ENCODE data around the gene RAMP3. TPM values are rescaled to one million over a fixed set of nuclear protein-coding genes. Genes with fewer than 3 reads are reported as not detected.
"Not testable (repeated sequence)": the region's sequence is repeated elsewhere in the genome, so short reads cannot be mapped to it uniquely, and the experiment has no call there.

Gene RAMP3
- total and polyA plus RNA-seq, 2 donors (not counting 1 experiment from before 2014, with no cell fraction given), result not detected

DNA sequence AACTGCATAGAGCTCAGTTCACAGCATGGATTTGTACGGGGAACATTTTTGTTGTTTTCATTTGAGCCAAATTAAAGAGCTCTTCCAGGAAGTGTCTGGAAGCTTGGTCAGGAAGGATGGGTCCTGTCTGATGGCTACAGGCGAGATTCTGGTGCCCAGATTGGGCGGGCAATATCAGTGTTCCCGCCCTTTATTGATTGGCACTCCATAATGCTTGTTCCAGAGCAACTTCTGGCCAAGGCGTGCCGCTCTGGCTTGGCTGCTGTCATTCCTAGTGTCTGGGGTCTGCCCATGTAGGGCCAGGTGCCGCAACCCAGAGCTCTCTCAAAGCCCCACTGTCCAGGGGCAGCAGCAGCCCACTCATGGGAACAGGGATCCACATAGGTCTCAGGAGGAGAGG, 45.9 kb downstream of the RAMP3 start:
- Mint-ChIP-seq H3K9me3 (ENCODE audit: insufficient read depth) (no peaks in the 10 kb centered on the region), H3K27ac (no peak overlapping the region), H3K4me3 (no peak overlapping the region), H3K4me1 (peaks cover 15% of the 10 kb centered on the region), H3K27me3 (peaks cover 18% of the 10 kb centered on the region)
- TF ChIP-seq EZH2 (IDR thresholded peaks at IDR 0.05; ENCODE audit: borderline replicate concordance, insufficient read depth, low read depth, low read length, poor library complexity, severe bottlenecking), result no peak
- TF ChIP-seq, protein P1, sequence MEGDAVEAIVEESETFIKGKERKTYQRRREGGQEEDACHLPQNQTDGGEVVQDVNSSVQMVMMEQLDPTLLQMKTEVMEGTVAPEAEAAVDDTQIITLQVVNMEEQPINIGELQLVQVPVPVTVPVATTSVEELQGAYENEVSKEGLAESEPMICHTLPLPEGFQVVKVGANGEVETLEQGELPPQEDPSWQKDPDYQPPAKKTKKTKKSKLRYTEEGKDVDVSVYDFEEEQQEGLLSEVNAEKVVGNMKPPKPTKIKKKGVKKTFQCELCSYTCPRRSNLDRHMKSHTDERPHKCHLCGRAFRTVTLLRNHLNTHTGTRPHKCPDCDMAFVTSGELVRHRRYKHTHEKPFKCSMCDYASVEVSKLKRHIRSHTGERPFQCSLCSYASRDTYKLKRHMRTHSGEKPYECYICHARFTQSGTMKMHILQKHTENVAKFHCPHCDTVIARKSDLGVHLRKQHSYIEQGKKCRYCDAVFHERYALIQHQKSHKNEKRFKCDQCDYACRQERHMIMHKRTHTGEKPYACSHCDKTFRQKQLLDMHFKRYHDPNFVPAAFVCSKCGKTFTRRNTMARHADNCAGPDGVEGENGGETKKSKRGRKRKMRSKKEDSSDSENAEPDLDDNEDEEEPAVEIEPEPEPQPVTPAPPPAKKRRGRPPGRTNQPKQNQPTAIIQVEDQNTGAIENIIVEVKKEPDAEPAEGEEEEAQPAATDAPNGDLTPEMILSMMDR (IDR thresholded peaks at IDR 0.05), result no peak
- H3K79me2 ChIP-seq (ENCODE audit: control insufficient read depth, insufficient read depth, low read length), result no peaks in the 10 kb centered on the region
- H3K27ac ChIP-seq (ENCODE audit: low read length in 2 of 2), result no peak overlapping the region
- ChIA-PET POLR2A (no interaction called here), CTCF (no interaction called here)
- ATAC-seq (ENCODE audit: low read depth) (no peak), DNase-seq (no peak)
- no peak overlapping the region for H3K4me3 ChIP-seq (ENCODE audit: control extremely low read depth in 1 of 5, extremely low read depth in 1 of 5, insufficient read depth in 1 of 5, low read depth in 2 of 5, low read length in 4 of 5)
- H3K27me3 ChIP-seq (replicated peaks in 1 of 4; ENCODE audit: control extremely low read depth in 1 of 4, control insufficient read depth in 3 of 4, insufficient read depth in 4 of 4, low read length in 3 of 4), result peaks cover 0 to 4% (median 1%) of the 10 kb centered on the region in 4 experiments
- H3K4me2 ChIP-seq (replicated peaks; ENCODE audit: low read depth, low read length, poor library complexity, severe bottlenecking), result no peak overlapping the region
- no peaks in the 10 kb centered on the region for H4K20me1 ChIP-seq (ENCODE audit: control insufficient read depth, insufficient read depth, low read length, poor library complexity, severe bottlenecking)
- intact Hi-C loops (cut with micrococcal nuclease), result no loop called here
- H3K4me1 ChIP-seq (ENCODE audit: control insufficient read depth in 2 of 2, insufficient read depth in 2 of 2, low read length in 2 of 2), result peaks cover 6 to 7% of the 10 kb centered on the region in 2 donors
- H2AFZ ChIP-seq (ENCODE audit: insufficient read depth, low read depth, low read length, poor library complexity, severe bottlenecking), result no peak overlapping the region
- H3K9me3 ChIP-seq (ENCODE audit: control extremely low read depth in 1 of 3, control insufficient read depth in 2 of 3, insufficient read depth in 1 of 3, low read length in 2 of 3), result no peaks in the 10 kb centered on the region
- H3K9ac ChIP-seq (ENCODE audit: low read length), result no peak overlapping the region
- WGBS (ENCODE audit: insufficient coverage), result 96% methylated on average over 7 of the region's 7 CpGs
- no peaks in the 10 kb centered on the region for H3K36me3 ChIP-seq (replicated peaks in 1 of 2; ENCODE audit: control extremely low read depth in 1 of 2, control insufficient read depth in 1 of 2, extremely low read depth in 1 of 2, insufficient read depth in 2 of 2, low read length in 1 of 2)

DNA sequence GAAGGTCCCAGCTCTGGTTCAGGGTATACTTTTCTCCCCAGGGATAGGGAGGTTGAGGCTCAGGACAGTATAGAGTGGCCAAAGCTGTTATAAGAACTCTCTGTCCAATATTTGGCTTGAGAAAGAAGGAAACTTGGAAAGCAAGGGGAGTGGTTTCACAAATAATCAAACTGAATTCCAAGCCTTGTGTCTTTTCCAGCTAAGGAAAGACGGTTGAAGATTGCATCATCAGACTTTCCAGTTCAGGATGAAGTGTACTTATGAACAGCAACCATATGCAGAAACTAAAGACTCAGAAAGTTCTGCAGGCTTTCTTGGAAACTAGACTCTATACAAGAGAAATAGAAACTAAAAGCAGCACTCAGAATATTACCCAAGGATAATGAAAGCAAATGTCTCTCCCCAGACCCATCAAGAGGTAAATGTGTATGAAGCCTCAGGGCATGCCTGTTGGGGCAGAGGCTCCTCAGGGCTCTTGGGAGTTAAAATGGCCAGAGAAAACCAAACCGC, 46.4 kb downstream of the RAMP3 start:
- no peaks in the 10 kb centered on the region for H3K79me2 ChIP-seq (ENCODE audit: control insufficient read depth, insufficient read depth, low read length)
- ChIA-PET CTCF (no interaction called here), POLR2A (no interaction called here)
- no peaks in the 10 kb centered on the region for H3K36me3 ChIP-seq (replicated peaks in 1 of 2; ENCODE audit: control extremely low read depth in 1 of 2, control insufficient read depth in 1 of 2, extremely low read depth in 1 of 2, insufficient read depth in 2 of 2, low read length in 1 of 2)
- no peak for ATAC-seq (ENCODE audit: low read depth)
- peak overlapping the region in 2 of 5 experiments; percentile 25 to 30 for H3K4me3 ChIP-seq (ENCODE audit: control extremely low read depth in 1 of 5, extremely low read depth in 1 of 5, insufficient read depth in 1 of 5, low read depth in 2 of 5, low read length in 4 of 5)
- H3K27me3 ChIP-seq (replicated peaks in 1 of 4; ENCODE audit: control extremely low read depth in 1 of 4, control insufficient read depth in 3 of 4, insufficient read depth in 4 of 4, low read length in 3 of 4), result peaks cover 0 to 4% (median 1%) of the 10 kb centered on the region in 4 experiments
- H3K9me3 ChIP-seq (ENCODE audit: control extremely low read depth in 1 of 3, control insufficient read depth in 2 of 3, insufficient read depth in 1 of 3, low read length in 2 of 3), result no peaks in the 10 kb centered on the region
- Mint-ChIP-seq H3K9me3 (ENCODE audit: insufficient read depth) (no peaks in the 10 kb centered on the region), H3K27me3 (peaks cover 24% of the 10 kb centered on the region), H3K4me3 (no peak overlapping the region), H3K27ac (no peak overlapping the region), H3K4me1 (peaks cover 15% of the 10 kb centered on the region)
- H2AFZ ChIP-seq (ENCODE audit: insufficient read depth, low read depth, low read length, poor library complexity, severe bottlenecking), result peak overlapping the region; percentile 51
- intact Hi-C loops (cut with micrococcal nuclease), result no loop called here
- no peak for TF ChIP-seq EZH2 (IDR thresholded peaks at IDR 0.05; ENCODE audit: borderline replicate concordance, insufficient read depth, low read depth, low read length, poor library complexity, severe bottlenecking)
- TF ChIP-seq, protein P1 (IDR thresholded peaks at IDR 0.05), result no peak
- H3K4me1 ChIP-seq (ENCODE audit: control insufficient read depth in 2 of 2, insufficient read depth in 2 of 2, low read length in 2 of 2), result peaks cover 6 to 7% of the 10 kb centered on the region in 2 donors
- H4K20me1 ChIP-seq (ENCODE audit: control insufficient read depth, insufficient read depth, low read length, poor library complexity, severe bottlenecking), result no peaks in the 10 kb centered on the region
- peak overlapping the region; percentile 52 for H3K4me2 ChIP-seq (replicated peaks; ENCODE audit: low read depth, low read length, poor library complexity, severe bottlenecking)
- H3K9ac ChIP-seq (ENCODE audit: low read length), result peak overlapping the region; percentile 43
- DNase-seq, result no peak
- 80% methylated on average over 1 of the region's 2 CpGs for WGBS (ENCODE audit: insufficient coverage)
- H3K27ac ChIP-seq (ENCODE audit: low read length in 2 of 2), result no peak overlapping the region

DNA sequence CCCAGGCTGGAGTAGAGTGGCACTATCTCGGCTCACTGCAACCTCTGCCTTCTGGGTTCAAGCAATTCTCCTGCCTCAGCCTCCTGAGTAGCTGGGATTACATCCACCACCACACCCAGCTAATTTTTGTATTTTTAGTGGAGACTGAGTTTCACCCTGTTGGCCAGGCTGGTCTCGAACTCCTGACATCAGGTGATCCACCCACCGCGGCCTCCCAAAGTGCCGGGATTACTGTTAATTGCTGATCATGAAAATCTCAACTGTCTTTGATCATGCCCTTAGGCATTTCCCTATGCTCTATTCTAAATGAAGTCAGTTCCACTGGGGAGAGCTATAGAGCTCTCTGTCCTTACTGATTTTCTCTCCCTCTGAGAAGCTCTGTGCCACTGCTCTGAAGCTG, 48.7 kb downstream of the RAMP3 start:
- peaks cover 38% of the 10 kb centered on the region for H3K27me3 Mint-ChIP-seq

More for the DNA sequence above, 48.7 kb downstream of the RAMP3 start:
- H3K27me3 ChIP-seq (replicated peaks in 1 of 4; ENCODE audit: control extremely low read depth in 1 of 4, control insufficient read depth in 3 of 4, insufficient read depth in 4 of 4, low read length in 3 of 4); ATAC-seq (ENCODE audit: low read depth); H3K27ac ChIP-seq (ENCODE audit: low read length in 2 of 2); POLR2A ChIA-PET; H3K9ac ChIP-seq (ENCODE audit: low read length); H3K36me3 ChIP-seq (replicated peaks in 1 of 2; ENCODE audit: control extremely low read depth in 1 of 2, control insufficient read depth in 1 of 2, extremely low read depth in 1 of 2, insufficient read depth in 2 of 2, low read length in 1 of 2); H3K4me1 ChIP-seq (ENCODE audit: control insufficient read depth in 2 of 2, insufficient read depth in 2 of 2, low read length in 2 of 2); H3K27ac Mint-ChIP-seq; H3K4me2 ChIP-seq (replicated peaks; ENCODE audit: low read depth, low read length, poor library complexity, severe bottlenecking); H3K9me3 Mint-ChIP-seq (ENCODE audit: insufficient read depth); H3K9me3 ChIP-seq (ENCODE audit: control extremely low read depth in 1 of 3, control insufficient read depth in 2 of 3, insufficient read depth in 1 of 3, low read length in 2 of 3); intact Hi-C loops (cut with micrococcal nuclease); H3K79me2 ChIP-seq (ENCODE audit: control insufficient read depth, insufficient read depth, low read length); H3K4me3 ChIP-seq (ENCODE audit: control extremely low read depth in 1 of 5, extremely low read depth in 1 of 5, insufficient read depth in 1 of 5, low read depth in 2 of 5, low read length in 4 of 5); H4K20me1 ChIP-seq (ENCODE audit: control insufficient read depth, insufficient read depth, low read length, poor library complexity, severe bottlenecking); H2AFZ ChIP-seq (ENCODE audit: insufficient read depth, low read depth, low read length, poor library complexity, severe bottlenecking); DNase-seq; H3K4me3 Mint-ChIP-seq: not testable (repeated sequence)
- H3K4me1 Mint-ChIP-seq, result peaks cover 15% of the 10 kb centered on the region
- WGBS (ENCODE audit: insufficient coverage), result no CpG with 5 or more reads among the region's 5 CpGs
- CTCF ChIA-PET, result interaction anchor here (1.2 to 1.3 kb wide), 2 partner anchors 9 to 10 kb away, joined by 3 to 4 read pairs; no protein-coding TSS in a partner anchor

All from B cell (primary cell).